ENCODE data around the gene HLA-B.

HLA-B gene

DNA sequence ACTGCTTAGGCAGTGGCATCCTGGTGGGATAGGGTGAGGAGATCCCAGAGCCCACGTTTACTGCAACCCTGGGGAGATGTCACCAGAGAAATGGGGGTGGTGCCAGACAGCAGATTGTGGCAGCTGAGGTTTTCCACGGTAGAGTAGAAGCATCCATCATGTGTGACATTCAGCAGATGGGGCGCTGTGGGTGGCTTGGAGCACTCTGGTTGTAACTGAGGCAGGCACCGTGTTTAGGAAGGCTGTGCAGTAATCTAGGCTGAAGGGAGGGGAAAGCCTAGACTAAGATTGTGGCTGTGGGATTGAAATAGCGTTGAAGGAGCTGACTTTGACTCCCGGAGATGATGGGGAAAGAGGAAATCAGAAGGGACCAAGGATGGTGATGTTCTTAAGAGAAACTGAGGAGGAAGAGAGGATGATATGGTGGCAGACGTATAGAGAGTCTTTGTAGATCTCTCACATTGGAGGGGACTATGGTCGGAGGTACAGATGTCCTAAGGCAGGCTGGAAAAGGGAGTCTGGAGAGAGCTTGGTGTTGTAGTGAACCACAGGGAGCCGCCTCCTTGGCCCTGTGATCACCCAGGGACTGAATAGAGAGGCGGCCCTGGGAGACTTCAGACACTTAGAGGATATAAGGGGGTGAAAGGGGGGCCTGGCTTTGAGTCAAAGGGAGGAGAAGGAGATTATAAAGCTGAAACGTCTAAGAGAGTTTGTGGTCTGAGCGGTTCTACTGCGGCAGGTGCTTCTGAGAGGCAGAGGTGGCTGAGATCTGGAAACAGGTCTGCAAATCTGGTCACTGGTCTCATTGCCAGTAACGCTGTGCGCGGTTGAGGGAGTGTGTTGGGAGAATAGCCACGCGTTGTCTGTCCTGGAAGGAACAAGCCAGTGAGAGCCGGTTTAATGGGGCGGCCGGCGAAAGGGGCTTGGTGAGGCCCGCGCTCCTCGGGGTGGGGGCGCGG is 45.6 kb upstream of the HLA-B start:
- ATAC-seq, result peak; percentile 13
- no peak for TF ChIP-seq ZNF8 (CRISPR knock-in tag; IDR thresholded peaks at IDR 0.05)
- TF ChIP-seq ARNTL (CRISPR knock-in tag; IDR thresholded peaks at IDR 0.05; ENCODE audit: borderline replicate concordance, low read depth), result no peak
- no peak for TF ChIP-seq TOX (CRISPR knock-in tag; IDR thresholded peaks at IDR 0.05; ENCODE audit: borderline replicate concordance)
- no peak for TF ChIP-seq RARB (CRISPR knock-in tag; IDR thresholded peaks at IDR 0.05)
- no peak for TF ChIP-seq ESRRG (CRISPR knock-in tag; IDR thresholded peaks at IDR 0.05)
- TF ChIP-seq BACH2 (CRISPR knock-in tag; IDR thresholded peaks at IDR 0.05; ENCODE audit: borderline replicate concordance), result no peak
- no peak for TF ChIP-seq GLIS3 (CRISPR knock-in tag; IDR thresholded peaks at IDR 0.05)
- TF ChIP-seq PPARA (CRISPR knock-in tag; IDR thresholded peaks at IDR 0.05; ENCODE audit: borderline replicate concordance), result no peak
- TF ChIP-seq SNAI2 (CRISPR knock-in tag; IDR thresholded peaks at IDR 0.05), result no peak
- no peak for TF ChIP-seq ZNF565 (CRISPR knock-in tag; conservative IDR thresholded peaks at IDR 0.05; ENCODE audit: low read depth)
- no peak for TF ChIP-seq CREB5 (CRISPR knock-in tag; IDR thresholded peaks at IDR 0.05; ENCODE audit: low read depth)
- TF ChIP-seq ISL1 (CRISPR knock-in tag; IDR thresholded peaks at IDR 0.05), result no peak
- no peak for TF ChIP-seq TSHZ2 (CRISPR knock-in tag; IDR thresholded peaks at IDR 0.05)
- no peak for TF ChIP-seq CSRNP3 (CRISPR knock-in tag; IDR thresholded peaks at IDR 0.05)
- no peak for TF ChIP-seq ZFP3 (CRISPR knock-in tag; IDR thresholded peaks at IDR 0.05)
- no peak for TF ChIP-seq CSDC2 (CRISPR knock-in tag; IDR thresholded peaks at IDR 0.05)
- no peak for TF ChIP-seq TCF4 (CRISPR knock-in tag; IDR thresholded peaks at IDR 0.05; ENCODE audit: borderline replicate concordance)
- no peak for TF ChIP-seq POU6F1 (CRISPR knock-in tag; IDR thresholded peaks at IDR 0.05; ENCODE audit: borderline replicate concordance, low read depth)

DNA sequence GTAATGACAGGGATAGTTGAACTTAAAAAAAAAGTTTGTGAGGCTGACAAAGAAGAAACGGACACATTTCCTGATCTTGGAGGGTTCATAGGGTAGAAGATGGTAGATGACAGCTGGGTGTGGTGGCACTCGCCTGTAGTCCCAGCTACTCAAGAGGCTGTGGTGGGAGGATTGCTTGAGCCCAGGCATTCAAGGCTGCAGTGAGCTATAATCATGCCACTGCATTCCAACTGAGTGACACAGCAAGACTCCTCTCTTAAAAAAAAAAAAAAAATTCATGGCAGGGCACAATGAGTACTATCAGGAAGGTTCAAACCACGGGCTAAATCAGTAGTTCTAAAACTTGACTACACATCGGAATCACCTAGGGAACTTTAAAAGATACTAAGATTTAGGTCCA is 44.4 kb upstream of the HLA-B start:
- TF ChIP-seq CSRNP3 (CRISPR knock-in tag; IDR thresholded peaks at IDR 0.05) (no peak), CREB5 (CRISPR knock-in tag; IDR thresholded peaks at IDR 0.05; ENCODE audit: low read depth) (no peak), POU6F1 (CRISPR knock-in tag; IDR thresholded peaks at IDR 0.05; ENCODE audit: borderline replicate concordance, low read depth) (no peak)
- ATAC-seq, result peak; percentile 40

All from SK-N-SH treated with all-trans-retinoic acid at 6 μM for 48 hours (cell line).